IMR-90 (cell line): ENCODE measurements around the gene MKKS. TPM values are rescaled to one million over a fixed set of nuclear protein-coding genes. Genes with fewer than 3 reads are reported as not detected.

Experiments
- ATAC-seq: fragments of 200-7000 bp; cut with Tn5 transposase; 2 replicates; pipeline ENCODE4 v1.9.1; 2020; ENCODE audit warnings: low read depth, mild to moderate bottlenecking, moderate library complexity
- BruUV-seq: library from RNA; stranded (reverse); fragments of 400-500 nt; replicated peaks from 2 replicates; lab custom pipeline; 2021; lab: Mats Ljungman, UMichigan
- CTCF ChIA-PET: fragments of 300-600 bp; formaldehyde crosslinking; extraction: SDS; loops from one replicate; lab custom pipeline; 2021; ENCODE audit warnings: antibody characterized with exemption; lab: Yijun Ruan, JAX
- POLR2A ChIA-PET: fragments of 300-600 bp; sonication (Branson Sonifier 250); formaldehyde crosslinking; loops from one replicate; lab custom pipeline; 2022; ENCODE audit warnings: antibody characterized with exemption; ENCODE audit not compliant: unreplicated experiment; lab: Charles Lee
- DNase-seq: peaks from one replicate; pipeline ENCODE4 v3.0.0; 2013
- H2AFZ ChIP-seq: replicated peaks from 2 replicates; pipeline ENCODE3; 2013; ENCODE audit warnings: low read length, mild to moderate bottlenecking; ENCODE audit not compliant: poor library complexity
- H2AK5ac ChIP-seq: 2 replicates; pipeline ENCODE4 v1.6.1; 2013; ENCODE audit warnings: low read depth, low read length, inconsistent platforms
- H2AK9ac ChIP-seq: replicated peaks from 2 replicates; pipeline ENCODE3; 2013; ENCODE audit warnings: mild to moderate bottlenecking, low read depth, low read length, moderate library complexity; ENCODE audit not compliant: poor library complexity
- H2BK120ac ChIP-seq: 2 replicates; pipeline ENCODE4 v1.6.1; 2013; ENCODE audit warnings: low read depth, low read length, inconsistent platforms
- H2BK15ac ChIP-seq: 3 replicates; pipeline ENCODE4 v1.6.1; 2013; ENCODE audit warnings: low read depth, low read length, inconsistent platforms
- H2BK20ac ChIP-seq: 2 replicates; pipeline ENCODE4 v1.6.1; 2013; ENCODE audit warnings: low read depth, mild to moderate bottlenecking, inconsistent platforms, low read length, moderate library complexity
- H2BK5ac ChIP-seq: 2 replicates; pipeline ENCODE4 v1.6.1; 2013; ENCODE audit warnings: mild to moderate bottlenecking, low read depth, low read length, inconsistent platforms; ENCODE audit not compliant: poor library complexity, severe bottlenecking
- H3K14ac ChIP-seq: replicated peaks from 2 replicates; pipeline ENCODE4 v1.6.1; 2013; ENCODE audit warnings: low read depth, low read length, inconsistent platforms
- H3K18ac ChIP-seq: 2 replicates; pipeline ENCODE4 v1.6.1; 2013; ENCODE audit warnings: low read depth, low read length, control low read depth
- H3K23ac ChIP-seq: 2 replicates; pipeline ENCODE4 v1.6.1; 2013; ENCODE audit warnings: low read depth, low read length, inconsistent platforms
- H3K27ac ChIP-seq: 2 replicates; pipeline ENCODE4 v1.5.1; 2013; ENCODE audit warnings: mild to moderate bottlenecking, control low read depth, low read length; ENCODE audit not compliant: insufficient read depth
- H3K27me3 ChIP-seq: 2 replicates; pipeline ENCODE4 v1.6.1; 2013; ENCODE audit warnings: low read length; ENCODE audit not compliant: control insufficient read depth, insufficient read depth
- H3K36me3 ChIP-seq: 2 replicates; pipeline ENCODE4 v1.6.1; 2013; ENCODE audit warnings: low read length, mixed read lengths; ENCODE audit not compliant: control insufficient read depth, insufficient read depth
- H3K4ac ChIP-seq: 2 replicates; pipeline ENCODE4 v1.6.1; 2013; ENCODE audit warnings: low read depth, low read length, inconsistent platforms
- H3K4me1 ChIP-seq: 2 replicates; pipeline ENCODE4 v1.6.1; 2013; ENCODE audit warnings: low read length, mixed read lengths; ENCODE audit not compliant: control insufficient read depth, insufficient read depth
- H3K4me2 ChIP-seq: 2 replicates; pipeline ENCODE4 v1.6.1; 2013; ENCODE audit warnings: low read depth, mild to moderate bottlenecking, control low read depth, low read length, moderate library complexity
- H3K4me3 ChIP-seq: 2 replicates; pipeline ENCODE4 v1.5.1; 2013; ENCODE audit warnings: low read depth, mild to moderate bottlenecking, control low read depth, low read length, moderate library complexity; ENCODE audit not compliant: insufficient read depth
- H3K56ac ChIP-seq: 2 replicates; pipeline ENCODE4 v1.6.1; 2013; ENCODE audit warnings: low read length, inconsistent platforms; ENCODE audit not compliant: insufficient read depth; ENCODE audit errors: extremely low read depth
- H3K79me1 ChIP-seq, 2 experiments: 2 replicates each; pipeline ENCODE4 v1.6.1; 2013; ENCODE audit warnings: low read length in 2 of 2, inconsistent platforms in 1 of 2, low read depth in 1 of 2
- H3K9ac ChIP-seq: 2 replicates; pipeline ENCODE4 v1.6.1; 2013; ENCODE audit warnings: low read depth, low read length, control low read depth
- H3K9me1 ChIP-seq: 2 replicates; pipeline ENCODE4 v1.6.1; 2013; ENCODE audit warnings: low read length, inconsistent platforms; ENCODE audit not compliant: insufficient read depth
- H3K9me3 ChIP-seq: 2 replicates; pipeline ENCODE4 v1.6.1; 2013; ENCODE audit warnings: low read length; ENCODE audit not compliant: control insufficient read depth, insufficient read depth
- H4K20me1 ChIP-seq: 2 replicates; pipeline ENCODE4 v1.6.1; 2013; ENCODE audit warnings: low read length, inconsistent platforms; ENCODE audit not compliant: insufficient read depth
- H4K5ac ChIP-seq: 2 replicates; pipeline ENCODE4 v1.6.1; 2013; ENCODE audit warnings: mild to moderate bottlenecking, low read depth, low read length, control low read depth
- H4K8ac ChIP-seq, 2 experiments: 2 replicates each; pipeline ENCODE4 v1.6.1; 2013; ENCODE audit warnings: low read depth in 2 of 2, low read length in 2 of 2, control low read depth in 1 of 2, inconsistent platforms in 1 of 2
- H4K91ac ChIP-seq: 2 replicates; pipeline ENCODE4 v1.6.1; 2013; ENCODE audit warnings: low read depth, low read length, inconsistent platforms; ENCODE audit not compliant: insufficient read depth
- BHLHE40 ChIP-seq: fragments of 150-350 bp; IDR thresholded peaks from 2 replicates; pipeline ENCODE4 v1.6.1; 2016; ENCODE audit warnings: mild to moderate bottlenecking, low read depth, low read length
- CHD1 ChIP-seq: IDR thresholded peaks from 2 replicates; pipeline ENCODE4 v1.6.1; 2012; ENCODE audit warnings: low read depth, low read length, improper control_type of control experiment
- FOS ChIP-seq: fragments of 150-350 bp; IDR thresholded peaks from 2 replicates; pipeline ENCODE4 v1.6.1; 2016; ENCODE audit warnings: low read depth, low read length
- MAZ ChIP-seq: IDR thresholded peaks from 2 replicates; pipeline ENCODE4 v1.6.1; 2012; ENCODE audit warnings: low read depth, mild to moderate bottlenecking, low read length, improper control_type of control experiment, moderate library complexity, borderline replicate concordance
- POLR2A ChIP-seq: IDR thresholded peaks from 2 replicates; pipeline ENCODE4 v1.6.1; 2012; ENCODE audit warnings: mild to moderate bottlenecking, low read depth, low read length
- RCOR1 ChIP-seq: IDR thresholded peaks from 2 replicates; pipeline ENCODE4 v1.6.1; 2012; ENCODE audit warnings: mild to moderate bottlenecking, low read length, improper control_type of control experiment; ENCODE audit not compliant: insufficient replicate concordance
- RFX5 ChIP-seq: IDR thresholded peaks from 2 replicates; pipeline ENCODE4 v1.8.0; 2012; ENCODE audit warnings: low read depth, mild to moderate bottlenecking, low read length, moderate library complexity
- USF2 ChIP-seq: fragments of 150-350 bp; IDR thresholded peaks from 2 replicates; pipeline ENCODE4 v1.6.1; 2017; ENCODE audit warnings: mild to moderate bottlenecking, antibody characterized with exemption, low read length, low read depth
- WGBS, 2 experiments: methylation state at CpG; one replicate each; pipeline versions ENCODE4 v1.1.5 to v1.1.7; 2013; ENCODE audit warnings: missing lambda C conversion rate in 2 of 2; ENCODE audit not compliant: insufficient read length in 1 of 2; ENCODE audit errors: extremely low coverage in 2 of 2; 5-methylcytosine and 5-hydroxymethylcytosine counted together
- dilution Hi-C: fragments of 300-500 bp; cut with HindIII; formaldehyde crosslinking; loops from one replicate; pipeline ENCODE4 v1.14.3; 2018; ENCODE audit warnings: low sequenced_read_pairs; ENCODE audit not compliant: unreplicated experiment
- in situ Hi-C: fragments of 300-500 bp; cut with MboI; formaldehyde crosslinking; loops from 3 replicates; pipeline ENCODE4 v1.14.3; 2019; ENCODE audit warnings: low sequenced_read_pairs, inconsistent platforms, mixed read lengths
- intact Hi-C: fragments of 100-400 bp; cut with micrococcal nuclease; formaldehyde crosslinking; loops from 2 replicates; pipeline ENCODE4 v1.10.0; 2022
- polyA plus RNA-seq, 3 experiments: library from polyadenylated mRNA; depleted of rRNA; stranded (reverse); fragments of >200 nt; gene quantifications; 2 replicates each; pipeline ENCODE4 v1.2.3, GENCODE V29; 2012; ENCODE audit warnings: low replicate concordance in 1 of 3
- total RNA-seq: library from RNA; depleted of rRNA; stranded (reverse); fragments of >200 nt; gene quantifications from 2 replicates; pipeline ENCODE4 v1.2.3, GENCODE V29; 2012
- TF ChIP-seq, protein P1 (sequence below): fragments of 150-350 bp; IDR thresholded peaks from 2 replicates; pipeline ENCODE4 v1.6.1; 2016; ENCODE audit warnings: low read depth, mild to moderate bottlenecking, low read length, moderate library complexity, borderline replicate concordance

Gene MKKS
- total and polyA plus RNA-seq, 2 of the 4 experiments (the other 2 are of a cell fraction): 6.9 to 7.5 TPM

DNA sequence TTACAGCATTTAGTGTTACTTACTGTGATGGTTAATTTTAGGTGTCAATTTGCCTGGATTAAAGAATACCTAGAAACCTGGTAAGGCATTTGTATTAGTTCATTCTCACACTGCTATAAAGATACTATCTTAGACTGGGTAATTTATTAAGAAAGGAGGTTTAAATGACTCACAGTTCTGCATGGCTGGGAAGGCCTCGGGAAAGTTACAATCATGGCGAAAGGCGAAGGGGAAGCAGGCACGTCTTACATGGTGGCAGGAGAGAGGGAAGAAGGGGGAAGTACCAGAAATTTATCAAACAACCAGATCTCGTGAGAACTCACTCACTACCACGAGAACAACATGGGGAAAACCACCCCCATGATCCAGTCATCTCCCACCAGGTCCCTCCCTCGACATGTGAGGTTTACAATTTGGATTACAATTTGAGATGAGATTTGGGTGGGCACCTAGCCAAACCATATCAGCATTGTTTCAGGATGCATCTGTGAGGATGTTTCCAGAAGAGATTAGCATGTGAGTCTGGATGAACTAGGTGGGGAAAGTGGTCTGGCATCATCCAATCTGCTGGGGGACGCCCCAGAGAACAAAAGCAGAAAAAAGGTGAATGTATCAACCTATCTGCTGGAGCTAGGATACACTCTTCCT, 76.8 kb downstream of the MKKS start:
- Histone ChIP-seq H2BK20ac (no peak overlapping the region), H3K4me3 (no peak overlapping the region), H4K8ac (no peak overlapping the region), H3K9ac (no peak overlapping the region), H2BK120ac (no peak overlapping the region), H3K14ac (no peak overlapping the region), H3K18ac (no peak overlapping the region), H3K36me3 (no peaks in the 10 kb centered on the region), H3K9me1 (no peaks in the 10 kb centered on the region), H2BK15ac (no peak overlapping the region), H3K56ac (no peak overlapping the region), H3K27ac (no peak overlapping the region), H3K4me1 (peaks cover 4% of the 10 kb centered on the region; the same call in 1 of the 2 replicates), H2AK9ac (no peak overlapping the region), H4K20me1 (no peaks in the 10 kb centered on the region), H3K4me2 (no peak overlapping the region), H3K27me3 (no peaks in the 10 kb centered on the region), H4K5ac (no peak overlapping the region), H2AK5ac (no peak overlapping the region; the same call in 1 of the 2 replicates), H3K4ac (no peak overlapping the region), H3K23ac (no peak overlapping the region), H3K9me3 (no peaks in the 10 kb centered on the region), H2BK5ac (no peak overlapping the region), H3K79me1 (no peaks in the 10 kb centered on the region), H4K91ac (no peak overlapping the region), H2AFZ (no peak overlapping the region)
- WGBS, 2 experiments: no CpG with 5 or more reads among the region's 8 CpGs
- BruUV-seq: no TSS peak
- intact Hi-C loops (loop anchor here (5.0 kb wide), 1 partner anchor 265 kb away; no protein-coding TSS in a partner anchor), in situ Hi-C loops (no loop called here), dilution Hi-C loops (no loop called here)
- no peak for DNase-seq
- ATAC-seq: no peak
- ChIA-PET CTCF (interaction anchor here (0.6 to 1.3 kb wide), 5 partner anchors 10 to 141 kb away, joined by 3 to 4 read pairs (median 3); no protein-coding TSS in a partner anchor), POLR2A (no interaction called here)
- TF ChIP-seq CHD1 (no peak), FOS (no peak), BHLHE40 (no peak), RCOR1 (no peak), POLR2A (no peak), USF2 (no peak), RFX5 (no peak), MAZ (no peak)
- TF ChIP-seq, protein P1, sequence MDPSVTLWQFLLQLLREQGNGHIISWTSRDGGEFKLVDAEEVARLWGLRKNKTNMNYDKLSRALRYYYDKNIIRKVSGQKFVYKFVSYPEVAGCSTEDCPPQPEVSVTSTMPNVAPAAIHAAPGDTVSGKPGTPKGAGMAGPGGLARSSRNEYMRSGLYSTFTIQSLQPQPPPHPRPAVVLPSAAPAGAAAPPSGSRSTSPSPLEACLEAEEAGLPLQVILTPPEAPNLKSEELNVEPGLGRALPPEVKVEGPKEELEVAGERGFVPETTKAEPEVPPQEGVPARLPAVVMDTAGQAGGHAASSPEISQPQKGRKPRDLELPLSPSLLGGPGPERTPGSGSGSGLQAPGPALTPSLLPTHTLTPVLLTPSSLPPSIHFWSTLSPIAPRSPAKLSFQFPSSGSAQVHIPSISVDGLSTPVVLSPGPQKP: no peak
